DND-41 (cell line): ENCODE measurements around the gene POU6F1.

Source experiments
- CTCF ChIP-seq: IDR thresholded peaks from 2 replicates; pipeline ENCODE4 v1.5.1; 2012; ENCODE audit warnings: borderline replicate concordance, low read length, moderate library complexity, mild to moderate bottlenecking; ENCODE audit not compliant: poor library complexity, severe bottlenecking; ENCODE audit errors: extremely low read depth
- EZH2 ChIP-seq: IDR thresholded peaks from 3 replicates; pipeline ENCODE4 v1.6.1; 2012; ENCODE audit warnings: borderline replicate concordance, low read depth, mild to moderate bottlenecking, moderate library complexity, low read length, inconsistent platforms; ENCODE audit not compliant: severe bottlenecking

- TF ChIP-seq CTCF (no peak), EZH2 (no peak)
Observed at GRCh38 chr12:51264297-51264696, 46.4 kb upstream of the POU6F1 start.
